ENCODE measurements around the gene JAKMIP2.
"Not testable (repeated sequence)": the region's sequence is repeated elsewhere in the genome, so short reads cannot be mapped to it uniquely, and the experiment has no call there.

Gene JAKMIP2

GRCh38 chr5:147748590-147748989 is 33.9 kb downstream of the JAKMIP2 start:
- no peak for DNase-seq (ENCODE audit: low read depth, low spot score)

- DNase-seq (ENCODE audit: low read depth, low spot score), result no peak
Measured at GRCh38 chr5:147746986-147747385, 35.5 kb downstream of the JAKMIP2 start.

GRCh38 chr5:147743678-147744374 is 38.7 kb downstream of the JAKMIP2 start:
- DNase-seq (ENCODE audit: low read depth, low spot score), result no peak

GRCh38 chr5:147743012-147743411 is 39.5 kb downstream of the JAKMIP2 start:
- DNase-seq (ENCODE audit: low read depth, low spot score), result no peak

- no peak for DNase-seq (ENCODE audit: low read depth, low spot score)
Measured at GRCh38 chr5:147742151-147742550, 40.4 kb downstream of the JAKMIP2 start.

GRCh38 chr5:147740864-147741263 is 41.7 kb downstream of the JAKMIP2 start:
- no peak for DNase-seq (ENCODE audit: low read depth, low spot score)

- DNase-seq (ENCODE audit: low read depth, low spot score), result no peak
Measured at GRCh38 chr5:147737921-147738320, 44.6 kb downstream of the JAKMIP2 start.

GRCh38 chr5:147735621-147736125 is 46.9 kb downstream of the JAKMIP2 start:
- no peak for DNase-seq (ENCODE audit: low read depth, low spot score)

- DNase-seq (ENCODE audit: low read depth, low spot score), result no peak
Measured at GRCh38 chr5:147734894-147735293, 47.6 kb downstream of the JAKMIP2 start.

GRCh38 chr5:147733075-147733474 is 49.5 kb downstream of the JAKMIP2 start:
- no peak for DNase-seq (ENCODE audit: low read depth, low spot score)

- no peak for DNase-seq (ENCODE audit: low read depth, low spot score)
Measured at GRCh38 chr5:147732291-147732883, 50.1 kb downstream of the JAKMIP2 start.

GRCh38 chr5:147731431-147732290 is 50.9 kb downstream of the JAKMIP2 start:
- DNase-seq (ENCODE audit: low read depth, low spot score), result no peak

GRCh38 chr5:147727200-147727599 is 55.3 kb downstream of the JAKMIP2 start:
- DNase-seq (ENCODE audit: low read depth, low spot score), result no peak

GRCh38 chr5:147721191-147721960 is 61.2 kb downstream of the JAKMIP2 start:
- not testable (repeated sequence) for DNase-seq (ENCODE audit: low read depth, low spot score)

GRCh38 chr5:147713550-147714295 is 68.8 kb downstream of the JAKMIP2 start:
- DNase-seq (ENCODE audit: low read depth, low spot score), result no peak

GRCh38 chr5:147712598-147712997 is 69.9 kb downstream of the JAKMIP2 start:
- no peak for DNase-seq (ENCODE audit: low read depth, low spot score)

- DNase-seq (ENCODE audit: low read depth, low spot score), result no peak
Measured at GRCh38 chr5:147712019-147712418, 70.5 kb downstream of the JAKMIP2 start.

- no peak for DNase-seq (ENCODE audit: low read depth, low spot score)
Measured at GRCh38 chr5:147711019-147711418, 71.5 kb downstream of the JAKMIP2 start.

GRCh38 chr5:147708708-147709107 is 73.8 kb downstream of the JAKMIP2 start:
- DNase-seq (ENCODE audit: low read depth, low spot score), result no peak

- no peak for DNase-seq (ENCODE audit: low read depth, low spot score)
Measured at GRCh38 chr5:147704544-147704943, 78.0 kb downstream of the JAKMIP2 start.

- no peak for DNase-seq (ENCODE audit: low read depth, low spot score)
Measured at GRCh38 chr5:147701468-147701867, 81.1 kb downstream of the JAKMIP2 start.
